ENCODE measurements around the gene HMGN3. TPM values are rescaled to one million over a fixed set of nuclear protein-coding genes. Genes with fewer than 3 reads are reported as not detected.

HMGN3 gene
- total RNA-seq, 3 donors from 2014 or later (not counting 1 experiment from before 2014, with no cell fraction given) = 57.3 to 65.1 (median 58.2) TPM

DNA sequence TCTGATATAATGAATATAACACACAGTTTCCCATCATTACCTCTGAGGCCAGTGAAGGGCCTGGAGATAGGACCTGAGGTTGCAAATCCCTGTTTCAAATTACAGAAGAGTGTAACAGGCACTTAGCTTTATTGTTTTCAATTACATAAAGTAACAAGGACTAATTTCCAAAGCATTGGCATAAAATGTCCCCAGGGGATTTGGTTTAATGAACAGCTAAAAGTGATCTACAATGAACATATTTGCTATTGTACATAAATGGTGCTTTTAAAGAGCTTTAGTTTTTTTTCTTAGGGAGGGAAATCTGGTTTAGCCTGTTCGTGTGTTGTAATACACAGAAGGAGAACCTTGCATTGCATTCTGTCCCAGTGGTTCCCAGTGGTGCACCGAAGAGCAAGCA lies 54.4 kb downstream of the HMGN3 start:
- Mint-ChIP-seq H3K4me1 (no peaks in the 10 kb centered on the region), H3K27me3 (ENCODE audit: low read depth in 2 of 2) (peaks cover 0 to 7% of the 10 kb centered on the region in 2 donors), H3K27ac (no peak overlapping the region), H3K36me3 (no peaks in the 10 kb centered on the region), H3K9me3 (peaks cover 0 to 4% of the 10 kb centered on the region in 2 donors), H3K4me3 (no peak overlapping the region)
- intact Hi-C loops (cut with micrococcal nuclease) = no loop called here
- Histone ChIP-seq H3K27ac (ENCODE audit: low read length) (no peak overlapping the region), H3K27me3 (ENCODE audit: control insufficient read depth, insufficient read depth, low read length) (no peaks in the 10 kb centered on the region), H3K4me3 (ENCODE audit: low read length) (no peak overlapping the region), H3K4me1 (ENCODE audit: control insufficient read depth, insufficient read depth, low read length) (no peaks in the 10 kb centered on the region), H3K9me3 (ENCODE audit: control insufficient read depth, insufficient read depth, low read length) (no peaks in the 10 kb centered on the region), H3K36me3 (ENCODE audit: control insufficient read depth, insufficient read depth, low read length) (no peaks in the 10 kb centered on the region)
- TF ChIP-seq, protein P1, sequence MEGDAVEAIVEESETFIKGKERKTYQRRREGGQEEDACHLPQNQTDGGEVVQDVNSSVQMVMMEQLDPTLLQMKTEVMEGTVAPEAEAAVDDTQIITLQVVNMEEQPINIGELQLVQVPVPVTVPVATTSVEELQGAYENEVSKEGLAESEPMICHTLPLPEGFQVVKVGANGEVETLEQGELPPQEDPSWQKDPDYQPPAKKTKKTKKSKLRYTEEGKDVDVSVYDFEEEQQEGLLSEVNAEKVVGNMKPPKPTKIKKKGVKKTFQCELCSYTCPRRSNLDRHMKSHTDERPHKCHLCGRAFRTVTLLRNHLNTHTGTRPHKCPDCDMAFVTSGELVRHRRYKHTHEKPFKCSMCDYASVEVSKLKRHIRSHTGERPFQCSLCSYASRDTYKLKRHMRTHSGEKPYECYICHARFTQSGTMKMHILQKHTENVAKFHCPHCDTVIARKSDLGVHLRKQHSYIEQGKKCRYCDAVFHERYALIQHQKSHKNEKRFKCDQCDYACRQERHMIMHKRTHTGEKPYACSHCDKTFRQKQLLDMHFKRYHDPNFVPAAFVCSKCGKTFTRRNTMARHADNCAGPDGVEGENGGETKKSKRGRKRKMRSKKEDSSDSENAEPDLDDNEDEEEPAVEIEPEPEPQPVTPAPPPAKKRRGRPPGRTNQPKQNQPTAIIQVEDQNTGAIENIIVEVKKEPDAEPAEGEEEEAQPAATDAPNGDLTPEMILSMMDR (IDR thresholded peaks at IDR 0.05) = no peak
- DNase-seq (no peak), ATAC-seq (no peak)
- WGBS (ENCODE audit: insufficient coverage) = 63% methylated on average over 2 of the region's 2 CpGs

DNA sequence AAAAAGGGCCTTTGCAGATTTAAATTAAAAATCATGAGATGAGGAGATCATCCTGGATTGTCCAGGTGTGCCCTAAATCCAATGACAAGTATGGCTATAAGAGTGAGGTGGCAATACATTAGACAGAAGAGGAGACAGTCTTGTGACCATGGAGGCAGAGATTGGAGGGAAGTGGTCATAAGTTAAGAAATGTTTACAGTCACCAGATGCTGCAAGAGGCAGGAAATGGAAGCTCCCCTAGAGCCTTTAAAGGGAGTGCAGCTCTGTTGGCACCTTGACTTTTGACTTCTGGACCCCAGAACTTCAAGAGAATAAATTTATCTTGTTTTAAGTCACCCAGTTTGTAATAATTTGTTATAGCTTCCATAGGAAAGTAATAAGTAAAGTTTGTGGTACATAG lies 61.1 kb downstream of the HMGN3 start:
- H3K4me3 Mint-ChIP-seq = no peak overlapping the region
- Histone ChIP-seq H3K36me3 (ENCODE audit: control insufficient read depth, insufficient read depth, low read length) (no peaks in the 10 kb centered on the region), H3K27ac (ENCODE audit: low read length) (no peak overlapping the region), H3K4me1 (ENCODE audit: control insufficient read depth, insufficient read depth, low read length) (no peaks in the 10 kb centered on the region), H3K4me3 (ENCODE audit: low read length) (no peak overlapping the region), H3K27me3 (ENCODE audit: control insufficient read depth, insufficient read depth, low read length) (no peaks in the 10 kb centered on the region), H3K9me3 (ENCODE audit: control insufficient read depth, insufficient read depth, low read length) (no peaks in the 10 kb centered on the region)
- TF ChIP-seq, protein P1 (IDR thresholded peaks at IDR 0.05) = no peak
- no peaks in the 10 kb centered on the region for H3K36me3 Mint-ChIP-seq
- H3K27me3 Mint-ChIP-seq (ENCODE audit: low read depth in 2 of 2) = peaks cover 0 to 7% of the 10 kb centered on the region in 2 donors
- ATAC-seq = no peak
- H3K4me1 Mint-ChIP-seq = no peaks in the 10 kb centered on the region
- intact Hi-C loops (cut with micrococcal nuclease) = no loop called here
- peaks cover 0 to 4% of the 10 kb centered on the region in 2 donors for H3K9me3 Mint-ChIP-seq
- H3K27ac Mint-ChIP-seq = no peak overlapping the region
- DNase-seq = no peak

DNA sequence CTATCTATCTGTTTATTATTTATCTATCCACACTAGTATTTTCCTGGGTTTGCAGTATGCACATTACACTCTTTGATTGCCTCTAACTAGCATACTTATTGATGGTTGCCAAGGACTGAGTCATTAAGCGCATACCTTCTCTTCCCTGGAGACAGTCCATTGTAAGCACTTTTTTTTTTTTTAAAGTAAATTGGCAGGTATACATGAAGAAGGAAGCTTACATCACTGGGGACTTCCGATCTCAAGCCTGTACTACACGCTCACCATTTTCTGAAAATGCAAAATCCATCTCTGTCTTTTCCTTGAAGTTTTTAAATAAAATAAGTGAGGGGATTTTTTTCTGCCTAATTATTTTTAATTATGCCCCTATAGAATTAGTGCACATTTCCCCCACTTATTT lies 63.5 kb downstream of the HMGN3 start:
- TF ChIP-seq, protein P1 (IDR thresholded peaks at IDR 0.05) = no peak
- intact Hi-C loops (cut with micrococcal nuclease) = no loop called here
- WGBS (ENCODE audit: insufficient coverage) = 100% methylated on average over 1 of the region's 3 CpGs
- Mint-ChIP-seq H3K9me3 (no peaks in the 10 kb centered on the region), H3K36me3 (no peaks in the 10 kb centered on the region), H3K27ac (no peak overlapping the region), H3K4me3 (no peak overlapping the region), H3K4me1 (no peaks in the 10 kb centered on the region), H3K27me3 (ENCODE audit: low read depth in 2 of 2) (peaks cover 0 to 8% of the 10 kb centered on the region in 2 donors)
- no peaks in the 10 kb centered on the region for H3K4me1 ChIP-seq (ENCODE audit: control insufficient read depth, insufficient read depth, low read length)
- no peaks in the 10 kb centered on the region for H3K36me3 ChIP-seq (ENCODE audit: control insufficient read depth, insufficient read depth, low read length)
- no peaks in the 10 kb centered on the region for H3K9me3 ChIP-seq (ENCODE audit: control insufficient read depth, insufficient read depth, low read length)
- H3K4me3 ChIP-seq (ENCODE audit: low read length) = no peak overlapping the region
- no peaks in the 10 kb centered on the region for H3K27me3 ChIP-seq (ENCODE audit: control insufficient read depth, insufficient read depth, low read length)
- no peak for ATAC-seq
- DNase-seq = no peak
- no peak overlapping the region for H3K27ac ChIP-seq (ENCODE audit: low read length)

DNA sequence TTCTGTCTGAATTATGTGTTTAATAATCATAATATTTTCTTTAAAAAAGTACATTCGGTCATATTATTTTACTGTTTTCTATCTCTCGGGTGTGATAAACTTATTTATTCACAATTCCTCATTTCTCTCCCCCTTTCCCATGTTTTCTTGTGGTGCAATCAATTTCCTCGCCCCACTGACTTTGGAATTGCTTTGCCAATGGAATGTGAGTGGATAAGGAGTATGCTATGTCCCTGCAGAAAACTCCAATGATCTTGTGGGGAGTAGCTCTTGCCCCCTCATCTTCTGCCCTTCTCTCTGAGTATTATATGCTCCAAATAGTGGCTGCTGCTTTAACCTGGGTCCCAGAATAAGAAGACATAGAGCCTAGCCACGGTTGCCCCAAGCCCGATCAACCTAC lies 64.1 kb downstream of the HMGN3 start:
- Histone ChIP-seq H3K27me3 (ENCODE audit: control insufficient read depth, insufficient read depth, low read length) (no peaks in the 10 kb centered on the region), H3K27ac (ENCODE audit: low read length) (no peak overlapping the region), H3K4me1 (ENCODE audit: control insufficient read depth, insufficient read depth, low read length) (no peaks in the 10 kb centered on the region), H3K9me3 (ENCODE audit: control insufficient read depth, insufficient read depth, low read length) (no peaks in the 10 kb centered on the region), H3K36me3 (ENCODE audit: control insufficient read depth, insufficient read depth, low read length) (no peaks in the 10 kb centered on the region), H3K4me3 (ENCODE audit: low read length) (no peak overlapping the region)
- Mint-ChIP-seq H3K36me3 (no peaks in the 10 kb centered on the region), H3K27ac (no peak overlapping the region), H3K4me1 (no peaks in the 10 kb centered on the region), H3K4me3 (no peak overlapping the region), H3K27me3 (ENCODE audit: low read depth in 2 of 2) (peaks cover 0 to 8% of the 10 kb centered on the region in 2 donors), H3K9me3 (no peaks in the 10 kb centered on the region)
- no peak for ATAC-seq
- DNase-seq = no peak
- WGBS (ENCODE audit: insufficient coverage) = 83% methylated on average over 2 of the region's 5 CpGs
- intact Hi-C loops (cut with micrococcal nuclease) = no loop called here
- TF ChIP-seq, protein P1 (IDR thresholded peaks at IDR 0.05) = no peak

All from natural killer cell (primary cell).